Effector CD4-positive, alpha-beta T cell (primary cell): Measurements from ENCODE around the gene MLXIP.
"Not testable (repeated sequence)": the region's sequence is repeated elsewhere in the genome, so short reads cannot be mapped to it uniquely, and the experiment has no call there.

ENCODE experiments used
- DNase-seq: peaks from one replicate; pipeline ENCODE4 v3.0.0-alpha.2; 2020
- total RNA-seq: gene quantifications from one replicate; lab custom pipeline; 2026; lab: John Stamatoyannopoulos, UW

The MLXIP gene
- total RNA-seq, result 121 reads per million, percentile 86 among the genes with 10 or more reads in this experiment

- DNase-seq, result peak; percentile 86
Measured at GRCh38 chr12:122078141-122079032, at the start of gene MLXIP. Gene MLXIP, plus strand, starts transcription at chr12:122078756. Its CDS starts 98 bp downstream, at chr12:122078854.

- no peak for DNase-seq
Measured at GRCh38 chr12:122028905-122029560, 49.5 kb upstream of the MLXIP start.

- no peak for DNase-seq
Measured at GRCh38 chr12:122029620-122030423, 48.7 kb upstream of the MLXIP start.

GRCh38 chr12:122030424-122031035 lies 48.0 kb upstream of the MLXIP start:
- no peak for DNase-seq

- DNase-seq, result peak; percentile 32
Measured at GRCh38 chr12:122031342-122032216, 47.0 kb upstream of the MLXIP start.

- DNase-seq, result no peak
Measured at GRCh38 chr12:122032580-122032979, 46.0 kb upstream of the MLXIP start.

- no peak for DNase-seq
Measured at GRCh38 chr12:122035292-122035691, 43.3 kb upstream of the MLXIP start.

GRCh38 chr12:122036153-122036552 lies 42.4 kb upstream of the MLXIP start:
- no peak for DNase-seq

- no peak for DNase-seq
Measured at GRCh38 chr12:122040579-122041386, 37.8 kb upstream of the MLXIP start.

GRCh38 chr12:122041458-122041857 lies 37.1 kb upstream of the MLXIP start:
- not testable (repeated sequence) for DNase-seq

- DNase-seq, result no peak
Measured at GRCh38 chr12:122042910-122043309, 35.6 kb upstream of the MLXIP start.

- DNase-seq, result no peak
Measured at GRCh38 chr12:122043476-122043875, 35.1 kb upstream of the MLXIP start.

GRCh38 chr12:122045262-122045661 lies 33.3 kb upstream of the MLXIP start:
- no peak for DNase-seq

GRCh38 chr12:122046145-122046544 lies 32.4 kb upstream of the MLXIP start:
- no peak for DNase-seq

- DNase-seq, result no peak
Measured at GRCh38 chr12:122048151-122048550, 30.4 kb upstream of the MLXIP start.

- no peak for DNase-seq
Measured at GRCh38 chr12:122049827-122050226, 28.7 kb upstream of the MLXIP start.

- no peak for DNase-seq
Measured at GRCh38 chr12:122050706-122051105, 27.9 kb upstream of the MLXIP start.

GRCh38 chr12:122051231-122051876 lies 27.2 kb upstream of the MLXIP start:
- DNase-seq, result no peak

GRCh38 chr12:122052285-122052684 lies 26.3 kb upstream of the MLXIP start:
- DNase-seq, result no peak
